SK-N-DZ (cell line): ENCODE results near the gene EGLN1.
A peak's percentile ranks its signal among the peaks of the same experiment; 100 is the strongest.
"Not testable (repeated sequence)": the region's sequence is repeated elsewhere in the genome, so short reads cannot be mapped to it uniquely, and the experiment has no call there.

ENCODE experiments used
- DNase-seq: peaks from one replicate; pipeline ENCODE4 v3.0.0-alpha.2; 2015; ENCODE audit warnings: low spot score

The EGLN1 gene

GRCh38 chr1:231364192-231364591 lies 57.9 kb downstream of the EGLN1 start:
- DNase-seq = no peak

- no peak for DNase-seq
These were observed 58.5 kb downstream of the EGLN1 start for GRCh38 chr1:231363624-231364023.

- no peak for DNase-seq
These were observed 59.8 kb downstream of the EGLN1 start for GRCh38 chr1:231362325-231362724.

GRCh38 chr1:231359113-231359512 lies 63.0 kb downstream of the EGLN1 start:
- DNase-seq = no peak

GRCh38 chr1:231357831-231358354 lies 64.2 kb downstream of the EGLN1 start:
- DNase-seq = peak; percentile 47

- no peak for DNase-seq
These were observed 64.8 kb downstream of the EGLN1 start for GRCh38 chr1:231357187-231357772.

- DNase-seq = no peak
These were observed 66.9 kb downstream of the EGLN1 start for GRCh38 chr1:231355171-231355570.

GRCh38 chr1:231354330-231355020 lies 67.6 kb downstream of the EGLN1 start:
- no peak for DNase-seq

- no peak for DNase-seq
These were observed 69.0 kb downstream of the EGLN1 start for GRCh38 chr1:231353086-231353485.

- DNase-seq = no peak
These were observed 70.3 kb downstream of the EGLN1 start for GRCh38 chr1:231351816-231352215.

- not testable (repeated sequence) for DNase-seq
These were observed 73.2 kb downstream of the EGLN1 start for GRCh38 chr1:231348856-231349255.

GRCh38 chr1:231348442-231348841 lies 73.6 kb downstream of the EGLN1 start:
- no peak for DNase-seq

GRCh38 chr1:231347961-231348360 lies 74.1 kb downstream of the EGLN1 start:
- no peak for DNase-seq

- DNase-seq = no peak
These were observed 81.6 kb downstream of the EGLN1 start for GRCh38 chr1:231340328-231341013.

GRCh38 chr1:231338270-231339128 lies 83.6 kb downstream of the EGLN1 start, which contains the start of gene SPRTN:
Gene SPRTN (plus strand): TSS chr1:231338293. CDS start chr1:231338384, 91 bp downstream.
- DNase-seq = peak; percentile 46

GRCh38 chr1:231337472-231338269 lies 84.4 kb downstream of the EGLN1 start, which contains the start of gene EXOC8:
Gene EXOC8 (minus strand): TSS chr1:231337852. CDS start chr1:231337745, 107 bp downstream.
- DNase-seq = peak; percentile 97

- peak; percentile 10 for DNase-seq
These were observed 85.0 kb downstream of the EGLN1 start for GRCh38 chr1:231337043-231337471.

GRCh38 chr1:231335663-231336602 lies 86.2 kb downstream of the EGLN1 start:
- no peak for DNase-seq

- DNase-seq = no peak
These were observed 87.1 kb downstream of the EGLN1 start for GRCh38 chr1:231334952-231335351.
